Nephron (organoid): ENCODE data around the gene SMIM21.
A peak's percentile ranks its signal among the peaks of the same experiment; 100 is the strongest.

ENCODE experiments used
- H3K27ac Mint-ChIP-seq, 3 experiments: 2 replicates each; pipeline ENCODE4 v1.8.0; 2020; ENCODE audit warnings: mixed read lengths in 3 of 3, mild to moderate bottlenecking in 2 of 3, moderate library complexity in 1 of 3
- H3K27me3 Mint-ChIP-seq: 2 replicates; pipeline ENCODE4 v1.8.0; 2021; ENCODE audit warnings: low read depth, mild to moderate bottlenecking, moderate library complexity, mixed read lengths
- H3K36me3 Mint-ChIP-seq: 2 replicates; pipeline ENCODE4 v1.8.0; 2020; ENCODE audit warnings: low read depth, mixed read lengths
- H3K4me1 Mint-ChIP-seq: 2 replicates; pipeline ENCODE4 v1.8.0; 2020; ENCODE audit warnings: mixed read lengths
- H3K4me3 Mint-ChIP-seq, 3 experiments: 2 replicates each; pipeline ENCODE4 v1.8.0; 2020; ENCODE audit warnings: mild to moderate bottlenecking in 3 of 3, mixed read lengths in 3 of 3, moderate library complexity in 2 of 3
- H3K9me3 Mint-ChIP-seq: 2 replicates; pipeline ENCODE4 v1.8.0; 2020; ENCODE audit warnings: mixed read lengths
- TF ChIP-seq, protein P1 (sequence below), 3 experiments: fragments of 200-600 bp; sonication (generic); IDR thresholded peaks; one replicate each; pipeline ENCODE4 v1.5.0; 2021; ENCODE audit warnings: antibody characterized with exemption in 3 of 3; ENCODE audit not compliant: unreplicated experiment in 3 of 3

Gene SMIM21

DNA sequence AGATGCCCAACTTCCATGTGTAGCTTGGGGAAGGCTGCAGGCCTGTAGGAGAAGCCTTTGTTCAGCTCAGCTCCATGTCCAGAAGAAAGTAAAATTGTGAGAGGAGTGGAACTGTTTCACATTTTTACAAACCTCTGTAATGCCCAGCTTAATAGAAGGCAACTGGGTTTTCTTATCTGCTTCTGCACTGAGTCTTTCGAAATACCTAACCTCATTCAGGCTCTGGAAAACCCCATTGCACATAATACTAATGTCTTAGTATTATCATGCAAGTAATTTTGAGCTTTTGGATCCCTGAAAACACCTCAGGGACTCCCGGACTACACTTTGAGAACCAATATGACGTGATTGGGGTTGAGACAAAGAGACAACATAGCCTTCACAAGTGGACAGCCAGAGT, 5.8 kb downstream of the SMIM21 start:
- no peak overlapping the region for H3K27ac Mint-ChIP-seq
- H3K27me3 Mint-ChIP-seq: no peaks in the 10 kb centered on the region
- H3K9me3 Mint-ChIP-seq: peaks cover 7% of the 10 kb centered on the region

DNA sequence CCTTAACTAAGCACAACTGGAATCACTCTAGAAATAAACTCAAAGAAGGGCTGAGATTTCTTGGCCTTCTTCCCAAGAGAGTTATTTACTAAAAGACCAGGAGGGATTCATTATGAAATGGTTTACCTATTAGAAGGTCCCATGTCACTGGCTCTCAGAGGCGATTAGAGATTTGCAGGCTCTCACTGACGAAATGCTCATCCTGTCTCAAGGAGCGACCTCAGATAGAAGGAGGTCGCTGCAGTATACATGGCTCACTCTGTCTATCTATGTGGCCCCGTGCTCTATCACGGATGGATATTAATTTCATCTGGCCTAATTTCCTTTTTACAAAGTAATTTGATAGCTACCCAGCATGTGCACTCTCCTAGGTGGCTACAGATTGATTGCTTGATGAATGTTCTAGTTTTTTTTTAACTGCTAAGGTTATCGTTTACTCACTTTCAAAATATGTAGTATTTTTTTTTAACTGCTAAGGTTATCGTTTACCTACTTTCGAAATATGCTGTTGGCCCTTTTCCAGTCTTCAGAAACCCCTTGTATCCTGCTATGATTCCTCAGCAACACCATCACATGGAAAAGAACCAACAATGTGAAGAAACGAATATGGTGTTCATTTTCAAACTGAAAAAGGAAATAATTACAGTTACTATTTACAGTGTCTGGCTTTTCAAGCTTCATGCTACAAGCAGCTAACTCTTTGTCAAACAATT, 9.1 kb downstream of the SMIM21 start:
- H3K4me1 Mint-ChIP-seq: peaks cover 4% of the 10 kb centered on the region
- peak overlapping the region; percentile 21 to 54 (median 22) for H3K27ac Mint-ChIP-seq
- H3K27me3 Mint-ChIP-seq: peaks cover 4% of the 10 kb centered on the region
- H3K36me3 Mint-ChIP-seq: peaks cover 4% of the 10 kb centered on the region
- TF ChIP-seq, protein P1, sequence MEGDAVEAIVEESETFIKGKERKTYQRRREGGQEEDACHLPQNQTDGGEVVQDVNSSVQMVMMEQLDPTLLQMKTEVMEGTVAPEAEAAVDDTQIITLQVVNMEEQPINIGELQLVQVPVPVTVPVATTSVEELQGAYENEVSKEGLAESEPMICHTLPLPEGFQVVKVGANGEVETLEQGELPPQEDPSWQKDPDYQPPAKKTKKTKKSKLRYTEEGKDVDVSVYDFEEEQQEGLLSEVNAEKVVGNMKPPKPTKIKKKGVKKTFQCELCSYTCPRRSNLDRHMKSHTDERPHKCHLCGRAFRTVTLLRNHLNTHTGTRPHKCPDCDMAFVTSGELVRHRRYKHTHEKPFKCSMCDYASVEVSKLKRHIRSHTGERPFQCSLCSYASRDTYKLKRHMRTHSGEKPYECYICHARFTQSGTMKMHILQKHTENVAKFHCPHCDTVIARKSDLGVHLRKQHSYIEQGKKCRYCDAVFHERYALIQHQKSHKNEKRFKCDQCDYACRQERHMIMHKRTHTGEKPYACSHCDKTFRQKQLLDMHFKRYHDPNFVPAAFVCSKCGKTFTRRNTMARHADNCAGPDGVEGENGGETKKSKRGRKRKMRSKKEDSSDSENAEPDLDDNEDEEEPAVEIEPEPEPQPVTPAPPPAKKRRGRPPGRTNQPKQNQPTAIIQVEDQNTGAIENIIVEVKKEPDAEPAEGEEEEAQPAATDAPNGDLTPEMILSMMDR (IDR thresholded peaks at IDR 0.05; ENCODE audit: unreplicated experiment in 3 of 3): no peak
- peaks cover 7% of the 10 kb centered on the region for H3K9me3 Mint-ChIP-seq
- no peak overlapping the region for H3K4me3 Mint-ChIP-seq

More for the DNA sequence above, 5.8 kb downstream of the SMIM21 start:
- TF ChIP-seq, protein P1 (IDR thresholded peaks at IDR 0.05; ENCODE audit: unreplicated experiment in 3 of 3): no peak
- peaks cover 4% of the 10 kb centered on the region for H3K4me1 Mint-ChIP-seq
- no peak overlapping the region for H3K4me3 Mint-ChIP-seq
- H3K36me3 Mint-ChIP-seq: peaks cover 4% of the 10 kb centered on the region

DNA sequence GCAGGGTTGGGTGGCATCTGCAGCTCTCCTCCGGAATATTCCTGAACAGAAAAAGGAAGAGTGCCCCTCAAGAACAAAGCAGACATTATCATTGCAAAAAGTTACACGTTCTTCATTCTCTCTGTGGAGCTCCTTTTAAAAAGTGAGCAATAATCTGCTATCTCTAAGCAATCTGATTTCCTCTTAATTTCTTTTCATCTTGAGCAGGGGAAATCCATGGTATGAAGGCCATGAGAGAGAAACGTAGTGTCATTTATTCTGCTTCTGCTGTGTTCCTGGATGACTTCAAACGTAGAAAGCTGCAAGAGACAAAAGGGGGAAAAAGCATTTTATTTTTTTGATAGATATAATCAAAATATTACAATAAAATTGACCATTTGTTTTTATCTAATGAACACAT, 16.9 kb downstream of the SMIM21 start:
- Mint-ChIP-seq H3K27ac (no peak overlapping the region), H3K4me1 (peaks cover 18% of the 10 kb centered on the region), H3K27me3 (peaks cover 27% of the 10 kb centered on the region), H3K4me3 (no peak overlapping the region), H3K9me3 (no peaks in the 10 kb centered on the region), H3K36me3 (no peaks in the 10 kb centered on the region)
- TF ChIP-seq, protein P1 (IDR thresholded peaks at IDR 0.05; ENCODE audit: unreplicated experiment in 3 of 3): no peak

DNA sequence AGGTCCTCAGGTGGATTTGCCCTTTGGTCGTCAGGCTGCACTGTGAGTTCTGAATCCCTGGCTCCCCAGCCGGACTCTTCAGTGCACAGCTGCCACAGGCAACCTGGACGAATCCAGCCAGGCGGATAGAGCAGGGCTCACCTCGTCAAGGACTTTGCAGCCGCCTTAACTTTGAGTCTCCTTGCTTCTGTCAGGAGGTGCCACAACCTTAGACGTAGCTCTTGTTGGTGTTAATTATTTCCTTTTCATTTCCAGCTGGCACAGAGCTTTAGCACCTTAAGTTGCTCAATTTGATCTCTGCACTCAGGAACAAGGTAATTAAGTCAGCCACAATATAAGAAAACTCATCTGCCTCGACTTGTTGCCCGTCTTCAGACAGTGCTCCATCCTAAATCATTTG, 17.7 kb downstream of the SMIM21 start:
- Mint-ChIP-seq H3K4me1 (peaks cover 18% of the 10 kb centered on the region), H3K4me3 (no peak overlapping the region), H3K27ac (no peak overlapping the region), H3K27me3 (peaks cover 27% of the 10 kb centered on the region), H3K36me3 (no peaks in the 10 kb centered on the region), H3K9me3 (no peaks in the 10 kb centered on the region)
- TF ChIP-seq, protein P1 (IDR thresholded peaks at IDR 0.05; ENCODE audit: unreplicated experiment in 3 of 3): no peak

DNA sequence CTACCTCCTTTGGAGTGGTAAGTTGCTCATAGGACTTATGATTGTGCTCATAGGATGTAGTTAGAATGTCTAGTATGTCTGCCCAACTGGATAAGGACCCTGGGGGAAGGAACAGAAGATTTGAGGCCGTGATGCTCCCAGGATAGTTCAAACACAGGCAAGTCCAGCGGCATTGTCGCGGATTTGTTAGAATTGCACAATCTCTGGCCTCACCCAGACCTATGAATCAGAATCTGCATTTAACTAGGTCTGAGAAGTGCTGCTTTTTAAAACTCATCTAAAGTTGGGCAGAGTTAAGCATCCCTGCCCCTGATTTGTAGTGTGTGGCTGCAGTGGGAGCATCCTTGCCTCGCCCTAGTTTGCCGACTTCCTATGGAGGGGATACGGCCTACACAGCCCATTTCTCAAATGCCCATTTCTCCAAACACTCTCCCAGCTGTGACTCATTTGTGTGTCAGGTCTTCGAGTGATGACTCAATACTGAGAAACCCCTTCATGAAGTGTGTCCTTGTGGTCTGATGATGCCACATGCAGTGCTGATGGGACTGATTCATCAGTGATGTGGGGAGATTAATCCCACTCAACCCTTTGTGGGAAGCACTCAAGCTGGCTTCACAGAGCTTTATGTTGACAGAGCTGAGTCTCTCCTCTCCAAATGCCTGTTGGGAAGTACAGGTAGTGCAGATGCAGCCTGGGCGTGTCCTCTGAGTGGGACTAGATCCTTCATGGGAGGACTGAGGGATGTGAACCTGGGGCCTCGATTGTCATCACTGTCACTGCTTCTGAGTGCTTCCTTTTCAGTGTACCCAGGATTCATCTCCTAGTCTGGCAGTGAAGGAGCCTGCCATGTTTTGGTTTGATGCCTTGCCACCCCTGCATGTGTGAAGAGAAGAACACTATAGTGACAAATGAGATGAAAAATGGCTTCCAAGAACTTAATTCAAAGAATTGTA, 18.7 kb downstream of the SMIM21 start:
- TF ChIP-seq, protein P1 (IDR thresholded peaks at IDR 0.05; ENCODE audit: unreplicated experiment in 3 of 3): no peak
- Mint-ChIP-seq H3K27me3 (peaks cover 23% of the 10 kb centered on the region), H3K4me1 (peaks cover 18% of the 10 kb centered on the region), H3K27ac (peak overlapping the region in 1 of 3 experiments; percentile 59), H3K9me3 (no peaks in the 10 kb centered on the region), H3K36me3 (no peaks in the 10 kb centered on the region), H3K4me3 (no peak overlapping the region)
